Esophagus muscularis mucosa (tissue), 4 donors: ENCODE measurements around the gene MAP3K7. TPM values are rescaled to one million over a fixed set of nuclear protein-coding genes. Genes with fewer than 3 reads are reported as not detected.
A peak's percentile ranks its signal among the peaks of the same experiment; 100 is the strongest.

Experiments used
- DNase-seq: peaks from one replicate; pipeline ENCODE4 v3.0.0-alpha.2; 2017; ENCODE audit errors: extremely low spot score
- H3K27ac ChIP-seq, 4 donors: fragments of 200-600 bp; sonication (generic); replicated peaks in 1 of 4; 1 replicate in 3 of 4; 2 replicates in 1 of 4; pipeline ENCODE4 v1.5.1; 2016 to 2019; ENCODE audit warnings: mild to moderate bottlenecking in 1 of 4
- H3K27me3 ChIP-seq, 4 donors: fragments of 200-600 bp; sonication (generic); one replicate each; pipeline versions ENCODE4 v1.5.1 to v1.6.0; 2016 to 2019
- H3K36me3 ChIP-seq, 4 donors: fragments of 200-600 bp; sonication (generic); one replicate each; pipeline ENCODE4 v1.5.1; 2016 to 2019
- H3K4me1 ChIP-seq, 4 donors: fragments of 200-600 bp; sonication (generic); one replicate each; pipeline ENCODE4 v1.5.1; 2016 to 2019
- H3K4me3 ChIP-seq, 4 donors: fragments of 200-600 bp; sonication (generic); 1 replicate in 2 of 4; 2 replicates in 2 of 4; pipeline ENCODE4 v1.5.1; 2016 to 2019; ENCODE audit warnings: mild to moderate bottlenecking in 4 of 4, moderate library complexity in 1 of 4
- H3K9me3 ChIP-seq, 4 donors: fragments of 200-600 bp; sonication (generic); 1 replicate in 3 of 4; 2 replicates in 1 of 4; pipeline ENCODE4 v1.5.1; 2016 to 2019
- EP300 ChIP-seq: sonication (generic); formaldehyde crosslinking; IDR thresholded peaks from one replicate; pipeline ENCODE4 v1.6.1; 2017; ENCODE audit warnings: antibody characterized with exemption
- POLR2A ChIP-seq: fragments of 450-650 bp; IDR thresholded peaks from one replicate; pipeline ENCODE4 v1.6.1; 2017; ENCODE audit warnings: antibody characterized with exemption, moderate library complexity, mild to moderate bottlenecking, low read depth
- POLR2AphosphoS5 ChIP-seq, 2 donors: sonication (generic); formaldehyde crosslinking; IDR thresholded peaks; one replicate each; pipeline ENCODE4 v1.6.1; 2017; ENCODE audit warnings: antibody characterized with exemption in 2 of 2
- WGBS: methylation state at CpG from one replicate; pipeline ENCODE4 v1.1.5; 2018; 5-methylcytosine and 5-hydroxymethylcytosine counted together
- intact Hi-C: fragments of 100-400 bp; cut with DNase I; formaldehyde crosslinking; loops from one replicate; pipeline ENCODE4 v1.15.1; 2023
- total RNA-seq, 4 donors: library from RNA; depleted of rRNA; stranded (reverse); fragments of >200 nt; gene quantifications; one replicate each; pipeline versions ENCODE4 v1.1.0 to v1.2.1, GENCODE V29; 2016
- TF ChIP-seq, protein P1 (sequence below), 3 experiments: fragments of 200-600 bp in 2 of 3; fragments of 450-650 bp in 1 of 3; sonication (generic) in 2 of 3; IDR thresholded peaks; one replicate each; pipeline ENCODE4 v1.5.1; 2017 to 2019; ENCODE audit warnings: antibody characterized with exemption in 3 of 3, mild to moderate bottlenecking in 2 of 3, moderate library complexity in 1 of 3

The MAP3K7 gene
- total RNA-seq, 4 donors from 2014 or later = 17.0 to 19.7 (median 18.2) TPM

DNA sequence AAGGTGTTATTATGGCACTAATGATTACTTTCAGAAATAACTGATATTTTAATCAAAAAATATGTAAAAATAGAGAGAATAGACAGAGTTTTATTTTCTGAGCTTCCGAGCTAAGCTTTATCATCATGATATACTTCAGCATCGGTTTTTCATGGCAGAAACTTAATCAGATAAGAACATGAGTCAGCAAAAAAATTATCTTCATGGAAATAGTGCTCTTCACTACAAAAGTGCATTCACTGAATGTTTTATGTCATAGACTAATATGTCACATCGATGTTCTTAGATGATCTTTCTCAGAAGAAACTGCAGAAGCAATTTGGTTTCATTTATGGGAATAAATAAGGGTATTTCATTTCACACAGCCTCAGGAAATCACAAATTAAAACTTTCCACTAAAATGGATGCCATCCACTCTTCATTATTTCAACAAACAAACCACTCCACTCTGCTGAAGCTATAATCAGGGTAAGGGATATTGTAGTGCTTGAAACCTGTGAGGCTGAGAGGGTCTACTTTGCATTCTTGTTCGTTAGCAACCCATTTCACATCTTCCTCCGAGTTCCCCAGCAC is 10.2 kb upstream of the MAP3K7 start:
- Histone ChIP-seq H3K9me3 (no peaks in the 10 kb centered on the region), H3K36me3 (no peaks in the 10 kb centered on the region), H3K4me3 (no peak overlapping the region), H3K27ac (no peak overlapping the region), H3K4me1 (no peaks in the 10 kb centered on the region), H3K27me3 (peaks cover 0 to 12% (median 0%) of the 10 kb centered on the region in 4 donors)
- no peak for TF ChIP-seq EP300
- TF ChIP-seq, protein P1, sequence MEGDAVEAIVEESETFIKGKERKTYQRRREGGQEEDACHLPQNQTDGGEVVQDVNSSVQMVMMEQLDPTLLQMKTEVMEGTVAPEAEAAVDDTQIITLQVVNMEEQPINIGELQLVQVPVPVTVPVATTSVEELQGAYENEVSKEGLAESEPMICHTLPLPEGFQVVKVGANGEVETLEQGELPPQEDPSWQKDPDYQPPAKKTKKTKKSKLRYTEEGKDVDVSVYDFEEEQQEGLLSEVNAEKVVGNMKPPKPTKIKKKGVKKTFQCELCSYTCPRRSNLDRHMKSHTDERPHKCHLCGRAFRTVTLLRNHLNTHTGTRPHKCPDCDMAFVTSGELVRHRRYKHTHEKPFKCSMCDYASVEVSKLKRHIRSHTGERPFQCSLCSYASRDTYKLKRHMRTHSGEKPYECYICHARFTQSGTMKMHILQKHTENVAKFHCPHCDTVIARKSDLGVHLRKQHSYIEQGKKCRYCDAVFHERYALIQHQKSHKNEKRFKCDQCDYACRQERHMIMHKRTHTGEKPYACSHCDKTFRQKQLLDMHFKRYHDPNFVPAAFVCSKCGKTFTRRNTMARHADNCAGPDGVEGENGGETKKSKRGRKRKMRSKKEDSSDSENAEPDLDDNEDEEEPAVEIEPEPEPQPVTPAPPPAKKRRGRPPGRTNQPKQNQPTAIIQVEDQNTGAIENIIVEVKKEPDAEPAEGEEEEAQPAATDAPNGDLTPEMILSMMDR (IDR thresholded peaks at IDR 0.05) = no peak
- no peak for DNase-seq
- 71% methylated on average over 5 of the region's 5 CpGs for WGBS
- intact Hi-C loops = no loop called here

DNA sequence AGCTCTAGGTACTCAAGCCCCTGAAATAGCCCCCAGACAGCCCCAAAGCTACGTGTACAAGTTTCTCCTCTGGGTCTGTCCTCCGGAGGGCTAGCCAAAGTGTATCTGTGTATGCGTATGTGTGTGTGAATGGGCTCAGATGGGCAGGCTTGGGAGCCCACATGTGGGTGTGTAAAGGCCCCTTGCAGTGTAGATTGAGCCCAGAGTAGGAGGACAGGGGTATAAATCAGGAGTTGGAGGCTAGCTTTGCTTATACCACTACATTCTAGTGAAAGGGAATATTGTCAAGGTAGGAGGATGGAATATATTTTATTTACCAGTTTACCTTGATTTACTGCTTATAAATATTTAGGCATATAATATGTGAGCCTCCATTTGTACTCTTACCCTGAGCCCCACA is 9.0 kb upstream of the MAP3K7 start:
- Histone ChIP-seq H3K4me3 (no peak overlapping the region), H3K27me3 (peaks cover 0 to 12% (median 0%) of the 10 kb centered on the region in 4 donors), H3K9me3 (no peaks in the 10 kb centered on the region), H3K36me3 (no peaks in the 10 kb centered on the region), H3K27ac (no peak overlapping the region), H3K4me1 (no peaks in the 10 kb centered on the region)
- DNase-seq = no peak
- intact Hi-C loops = no loop called here
- TF ChIP-seq POLR2A = no peak
- TF ChIP-seq, protein P1 (IDR thresholded peaks at IDR 0.05) = no peak
- no peak for TF ChIP-seq POLR2AphosphoS5 (IDR thresholded peaks at IDR 0.05)
- TF ChIP-seq EP300 = no peak
- 67% methylated on average over 3 of the region's 3 CpGs for WGBS

DNA sequence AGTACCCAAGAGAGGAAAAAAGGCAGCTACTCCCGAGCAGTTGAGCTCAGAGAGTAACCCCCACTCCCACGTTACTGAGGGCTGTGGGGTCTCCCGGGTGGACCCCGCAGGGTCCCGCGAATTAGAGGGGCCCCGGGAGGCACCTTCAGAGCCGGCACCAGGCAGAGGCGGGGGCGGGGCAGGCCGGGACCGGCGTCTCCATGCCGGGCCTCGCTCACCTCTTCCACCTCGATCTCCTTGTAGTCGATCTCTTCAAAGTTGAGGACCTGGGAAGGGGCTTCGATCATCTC is 381 bp downstream of the MAP3K7 start:
- peak overlapping the region; percentile 88 to 95 (median 90) for H3K27ac ChIP-seq
- TF ChIP-seq POLR2AphosphoS5 (IDR thresholded peaks at IDR 0.05) (no peak), EP300 (no peak), POLR2A (no peak)
- TF ChIP-seq, protein P1 (IDR thresholded peaks at IDR 0.05) = no peak
- intact Hi-C loops = no loop called here
- peak overlapping the region; percentile 89 to 100 (median 94) for H3K4me3 ChIP-seq
- no peaks in the 10 kb centered on the region for H3K27me3 ChIP-seq
- WGBS = 2% methylated on average over 8 of the region's 18 CpGs
- peaks cover 17 to 47% (median 42%) of the 10 kb centered on the region in 4 donors for H3K4me1 ChIP-seq
- no peaks in the 10 kb centered on the region for H3K36me3 ChIP-seq
- no peak for DNase-seq
- H3K9me3 ChIP-seq = no peaks in the 10 kb centered on the region

DNA sequence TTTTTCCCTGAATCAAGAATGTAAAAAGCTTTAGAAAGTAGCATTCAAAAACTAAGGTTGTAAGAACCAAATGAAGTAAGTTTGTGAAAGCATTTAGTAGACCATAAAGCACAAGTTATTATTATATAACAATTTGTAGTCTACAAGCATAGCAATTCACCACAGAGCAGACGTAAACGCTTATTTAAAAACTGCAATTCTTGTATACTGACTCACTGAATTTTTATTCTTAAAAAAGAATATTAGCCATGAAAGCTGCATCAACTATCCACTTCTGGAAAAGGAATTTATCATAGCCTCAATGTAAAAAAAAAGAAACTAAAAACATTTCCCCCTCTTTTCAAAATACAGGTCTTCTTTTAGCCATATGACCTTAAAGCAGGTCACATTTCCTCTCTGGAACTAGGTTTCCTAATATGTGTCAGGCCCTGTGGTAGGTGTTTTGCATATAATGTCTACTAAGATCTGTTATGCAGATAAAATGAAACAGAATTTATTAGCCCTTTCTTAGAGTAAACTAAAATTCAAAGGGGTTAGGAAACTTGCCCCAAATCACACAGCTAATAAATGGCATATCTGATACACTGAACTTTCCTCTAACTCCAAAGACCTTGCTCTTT is 2.1 kb downstream of the MAP3K7 start:
- 86% methylated on average over 2 of the region's 2 CpGs for WGBS
- TF ChIP-seq, protein P1 (IDR thresholded peaks at IDR 0.05) = no peak
- TF ChIP-seq EP300 (no peak), POLR2A (no peak), POLR2AphosphoS5 (IDR thresholded peaks at IDR 0.05) (no peak)
- H3K27ac ChIP-seq = no peak overlapping the region
- no peak for DNase-seq
- intact Hi-C loops = no loop called here
- peaks cover 17 to 50% (median 42%) of the 10 kb centered on the region in 4 donors for H3K4me1 ChIP-seq
- H3K27me3 ChIP-seq = no peaks in the 10 kb centered on the region
- no peaks in the 10 kb centered on the region for H3K9me3 ChIP-seq
- H3K36me3 ChIP-seq = no peaks in the 10 kb centered on the region
- H3K4me3 ChIP-seq = peak overlapping the region in 1 of 4 donors; percentile 11
